T-helper 1 cell treated with Interleukin-12 subunit alpha and Interleukin-12 subunit beta and Interleukin-4 antibody, amounts not matched to agents 30 μg/mL and 1 μg/mL, for 36 hours (primary cell): ENCODE measurements around the gene VRK2.
"Not testable (repeated sequence)": the region's sequence is repeated elsewhere in the genome, so short reads cannot be mapped to it uniquely, and the experiment has no call there.

Source experiments
- H3K27ac Mint-ChIP-seq: one replicate; pipeline ENCODE4 v1.8.0; 2021; ENCODE audit warnings: mild to moderate bottlenecking, mixed read lengths
- H3K27me3 Mint-ChIP-seq: one replicate; pipeline ENCODE4 v1.8.0; 2021; ENCODE audit warnings: low read depth, mixed read lengths
- H3K36me3 Mint-ChIP-seq: one replicate; pipeline ENCODE4 v1.8.0; 2021; ENCODE audit warnings: low read depth, mixed read lengths
- H3K4me1 Mint-ChIP-seq: one replicate; pipeline ENCODE4 v1.8.0; 2021; ENCODE audit warnings: low read depth, mixed read lengths
- H3K4me3 Mint-ChIP-seq: one replicate; pipeline ENCODE4 v1.8.0; 2021; ENCODE audit warnings: mild to moderate bottlenecking, moderate library complexity, mixed read lengths
- H3K9me3 Mint-ChIP-seq: one replicate; pipeline ENCODE4 v1.8.0; 2021; ENCODE audit warnings: mixed read lengths

VRK2 gene

GRCh38 chr2:58145769-58146168 is 99.2 kb downstream of the VRK2 start:
- H3K9me3 Mint-ChIP-seq, H3K4me3 Mint-ChIP-seq, H3K27me3 Mint-ChIP-seq, H3K4me1 Mint-ChIP-seq, H3K27ac Mint-ChIP-seq: not testable (repeated sequence)
- peaks cover 20% of the 10 kb centered on the region for H3K36me3 Mint-ChIP-seq

GRCh38 chr2:58146707-58147106 is 100.1 kb downstream of the VRK2 start:
- H3K27me3 Mint-ChIP-seq = no peaks in the 10 kb centered on the region
- H3K4me3 Mint-ChIP-seq = no peak overlapping the region
- no peak overlapping the region for H3K27ac Mint-ChIP-seq
- H3K4me1 Mint-ChIP-seq = peaks cover 3% of the 10 kb centered on the region
- peaks cover 22% of the 10 kb centered on the region for H3K36me3 Mint-ChIP-seq
- no peaks in the 10 kb centered on the region for H3K9me3 Mint-ChIP-seq

GRCh38 chr2:58155160-58155778 is 108.7 kb downstream of the VRK2 start:
- Mint-ChIP-seq H3K27me3 (no peaks in the 10 kb centered on the region), H3K4me1 (no peaks in the 10 kb centered on the region), H3K36me3 (peaks cover 14% of the 10 kb centered on the region), H3K4me3 (no peak overlapping the region), H3K9me3 (no peaks in the 10 kb centered on the region), H3K27ac (no peak overlapping the region)

- no peaks in the 10 kb centered on the region for H3K9me3 Mint-ChIP-seq
- H3K36me3 Mint-ChIP-seq = peaks cover 13% of the 10 kb centered on the region
- H3K4me1 Mint-ChIP-seq = no peaks in the 10 kb centered on the region
- no peaks in the 10 kb centered on the region for H3K27me3 Mint-ChIP-seq
- H3K4me3 Mint-ChIP-seq = no peak overlapping the region
- H3K27ac Mint-ChIP-seq = no peak overlapping the region
Measured at GRCh38 chr2:58156780-58157179, 110.2 kb downstream of the VRK2 start.

- peaks cover 13% of the 10 kb centered on the region for H3K36me3 Mint-ChIP-seq
- H3K4me1 Mint-ChIP-seq = no peaks in the 10 kb centered on the region
- H3K27me3 Mint-ChIP-seq = no peaks in the 10 kb centered on the region
- H3K27ac Mint-ChIP-seq = no peak overlapping the region
- no peak overlapping the region for H3K4me3 Mint-ChIP-seq
- H3K9me3 Mint-ChIP-seq = no peaks in the 10 kb centered on the region
Measured at GRCh38 chr2:58157754-58158153, 111.1 kb downstream of the VRK2 start.

- peaks cover 13% of the 10 kb centered on the region for H3K36me3 Mint-ChIP-seq
- no peak overlapping the region for H3K27ac Mint-ChIP-seq
- H3K4me1 Mint-ChIP-seq = no peaks in the 10 kb centered on the region
- H3K4me3 Mint-ChIP-seq = no peak overlapping the region
- H3K27me3 Mint-ChIP-seq = no peaks in the 10 kb centered on the region
- no peaks in the 10 kb centered on the region for H3K9me3 Mint-ChIP-seq
Measured at GRCh38 chr2:58158481-58158880, 111.9 kb downstream of the VRK2 start.

GRCh38 chr2:58163913-58164312 is 117.3 kb downstream of the VRK2 start:
- Mint-ChIP-seq H3K4me1 (no peaks in the 10 kb centered on the region), H3K27ac (no peak overlapping the region), H3K9me3 (no peaks in the 10 kb centered on the region), H3K36me3 (peaks cover 12% of the 10 kb centered on the region), H3K4me3 (no peak overlapping the region), H3K27me3 (no peaks in the 10 kb centered on the region)

- H3K4me3 Mint-ChIP-seq, H3K4me1 Mint-ChIP-seq, H3K27me3 Mint-ChIP-seq, H3K27ac Mint-ChIP-seq: not testable (repeated sequence)
- Mint-ChIP-seq H3K9me3 (peaks cover 18% of the 10 kb centered on the region), H3K36me3 (peaks cover 12% of the 10 kb centered on the region)
Measured at GRCh38 chr2:58168130-58168529, 121.5 kb downstream of the VRK2 start.

- not testable (repeated sequence) for H3K27ac Mint-ChIP-seq, H3K4me1 Mint-ChIP-seq, H3K27me3 Mint-ChIP-seq, H3K4me3 Mint-ChIP-seq
- peaks cover 17% of the 10 kb centered on the region for H3K36me3 Mint-ChIP-seq
- peaks cover 25% of the 10 kb centered on the region for H3K9me3 Mint-ChIP-seq
Measured at GRCh38 chr2:58169845-58170244, 123.2 kb downstream of the VRK2 start.

- not testable (repeated sequence) for H3K27me3 Mint-ChIP-seq, H3K4me1 Mint-ChIP-seq, H3K27ac Mint-ChIP-seq, H3K4me3 Mint-ChIP-seq
- peaks cover 17% of the 10 kb centered on the region for H3K36me3 Mint-ChIP-seq
- peaks cover 27% of the 10 kb centered on the region for H3K9me3 Mint-ChIP-seq
Measured at GRCh38 chr2:58170334-58170933, 123.8 kb downstream of the VRK2 start.

- H3K36me3 Mint-ChIP-seq = peaks cover 17% of the 10 kb centered on the region
- not testable (repeated sequence) for H3K27me3 Mint-ChIP-seq, H3K4me3 Mint-ChIP-seq, H3K4me1 Mint-ChIP-seq, H3K27ac Mint-ChIP-seq
- H3K9me3 Mint-ChIP-seq = peaks cover 27% of the 10 kb centered on the region
Measured at GRCh38 chr2:58171831-58172230, 125.2 kb downstream of the VRK2 start.

- H3K27ac Mint-ChIP-seq, H3K4me3 Mint-ChIP-seq, H3K4me1 Mint-ChIP-seq, H3K27me3 Mint-ChIP-seq: not testable (repeated sequence)
- Mint-ChIP-seq H3K9me3 (peaks cover 27% of the 10 kb centered on the region), H3K36me3 (peaks cover 16% of the 10 kb centered on the region)
Measured at GRCh38 chr2:58177187-58177586, 130.6 kb downstream of the VRK2 start.

- not testable (repeated sequence) for H3K27me3 Mint-ChIP-seq
Measured at GRCh38 chr2:58180175-58180574, 133.6 kb downstream of the VRK2 start.

GRCh38 chr2:58180635-58181034 is 134.0 kb downstream of the VRK2 start:
- Mint-ChIP-seq H3K36me3 (peaks cover 4% of the 10 kb centered on the region), H3K4me3 (no peak overlapping the region), H3K27ac (no peak overlapping the region), H3K9me3 (peaks cover 12% of the 10 kb centered on the region), H3K27me3 (no peaks in the 10 kb centered on the region), H3K4me1 (peaks cover 2% of the 10 kb centered on the region)

More at GRCh38 chr2:58180175-58180574, 133.6 kb downstream of the VRK2 start:
- not testable (repeated sequence) for H3K4me3 Mint-ChIP-seq, H3K36me3 Mint-ChIP-seq, H3K27ac Mint-ChIP-seq, H3K4me1 Mint-ChIP-seq
- peaks cover 12% of the 10 kb centered on the region for H3K9me3 Mint-ChIP-seq

- H3K9me3 Mint-ChIP-seq = peaks cover 12% of the 10 kb centered on the region
- no peak overlapping the region for H3K4me3 Mint-ChIP-seq
- peaks cover 7% of the 10 kb centered on the region for H3K36me3 Mint-ChIP-seq
- no peaks in the 10 kb centered on the region for H3K27me3 Mint-ChIP-seq
- H3K4me1 Mint-ChIP-seq = peaks cover 2% of the 10 kb centered on the region
- H3K27ac Mint-ChIP-seq = no peak overlapping the region
Measured at GRCh38 chr2:58182527-58182926, 135.9 kb downstream of the VRK2 start.

GRCh38 chr2:58186501-58186900 is 139.9 kb downstream of the VRK2 start:
- Mint-ChIP-seq H3K4me3 (no peak overlapping the region), H3K36me3 (peaks cover 3% of the 10 kb centered on the region), H3K4me1 (no peaks in the 10 kb centered on the region), H3K27ac (no peak overlapping the region), H3K27me3 (no peaks in the 10 kb centered on the region), H3K9me3 (no peaks in the 10 kb centered on the region)
